ENCODE measurements around the gene EYA3. TPM values are rescaled to one million over a fixed set of nuclear protein-coding genes. Genes with fewer than 3 reads are reported as not detected.

Gene EYA3
- total and polyA plus RNA-seq, 2 of the 8 experiments (the other 6 are each of a cell fraction or from before 2014, with no cell fraction given): 15.0 to 33.9 TPM

GRCh38 chr1:28083876-28084275 is 4.5 kb downstream of the EYA3 start (continued):
- no peak for TF ChIP-seq CBX8 (IDR thresholded peaks at IDR 0.05; ENCODE audit: borderline replicate concordance, low read depth, low read length)

Measured in H1 (cell line).